Ecto neural progenitor cell (in vitro differentiated cells): ENCODE measurements around the gene NAGLU.
A peak's percentile ranks its signal among the peaks of the same experiment; 100 is the strongest.
"Not testable (repeated sequence)": the region's sequence is repeated elsewhere in the genome, so short reads cannot be mapped to it uniquely, and the experiment has no call there.

Source experiments
- DNase-seq: peaks from one replicate; pipeline ENCODE4 v3.0.0-alpha.2; 2018; ENCODE audit warnings: low spot score

The NAGLU gene

GRCh38 chr17:42545755-42546505, 9.9 kb downstream of the NAGLU start:
- not testable (repeated sequence) for DNase-seq

GRCh38 chr17:42547001-42547461, 11.0 kb downstream of the NAGLU start:
- DNase-seq: peak; percentile 54

GRCh38 chr17:42547698-42548069, 11.6 kb downstream of the NAGLU start:
- DNase-seq: no peak

- peak; percentile 92 for DNase-seq
Measured at GRCh38 chr17:42548070-42548837, 12.2 kb downstream of the NAGLU start.

- no peak for DNase-seq
Measured at GRCh38 chr17:42548993-42549755, 13.1 kb downstream of the NAGLU start.

- not testable (repeated sequence) for DNase-seq
Measured at GRCh38 chr17:42552736-42553135, 16.7 kb downstream of the NAGLU start, which contains the start of gene HSD17B1. Gene HSD17B1, plus strand, starts transcription at chr17:42552923. Its CDS starts 11 bp downstream, at chr17:42552934.

GRCh38 chr17:42553161-42553818, 17.2 kb downstream of the NAGLU start:
- no peak for DNase-seq

GRCh38 chr17:42553866-42554249, 17.8 kb downstream of the NAGLU start:
- no peak for DNase-seq

GRCh38 chr17:42554250-42555121, 18.4 kb downstream of the NAGLU start:
- peak; percentile 96 for DNase-seq

- DNase-seq: no peak
Measured at GRCh38 chr17:42555122-42555622, 19.1 kb downstream of the NAGLU start.

GRCh38 chr17:42555961-42556617, 20.0 kb downstream of the NAGLU start:
- peak; percentile 78 for DNase-seq

GRCh38 chr17:42559075-42559474, 23.0 kb downstream of the NAGLU start:
- no peak for DNase-seq

GRCh38 chr17:42560246-42560645, 24.2 kb downstream of the NAGLU start:
- no peak for DNase-seq

- peak; percentile 97 for DNase-seq
Measured at GRCh38 chr17:42561897-42562387, 25.9 kb downstream of the NAGLU start, which contains the start of gene COASY. Gene COASY, plus strand, starts transcription at chr17:42562148. Its CDS starts 475 bp downstream, at chr17:42562623.

GRCh38 chr17:42562388-42563142, 26.5 kb downstream of the NAGLU start:
- DNase-seq: no peak

- no peak for DNase-seq
Measured at GRCh38 chr17:42563143-42563509, 27.1 kb downstream of the NAGLU start.

- no peak for DNase-seq
Measured at GRCh38 chr17:42563543-42563942, 27.5 kb downstream of the NAGLU start.

- DNase-seq: no peak
Measured at GRCh38 chr17:42563950-42564349, 27.9 kb downstream of the NAGLU start.
